Liver (tissue), 9 donors: ENCODE measurements around the gene GPR146. TPM values are rescaled to one million over a fixed set of nuclear protein-coding genes. Genes with fewer than 3 reads are reported as not detected.
A peak's percentile ranks its signal among the peaks of the same experiment; 100 is the strongest.

Source experiments
- DNase-seq: peaks from one replicate; pipeline ENCODE4 v3.0.0-alpha.2; 2017; ENCODE audit warnings: low spot score
- H3K27ac ChIP-seq, 2 donors: one replicate each; pipeline ENCODE4 v1.7.0; 2013; ENCODE audit warnings: inconsistent platforms in 2 of 2, low read length in 2 of 2, control low read depth in 1 of 2, low read depth in 1 of 2, mild to moderate bottlenecking in 1 of 2
- H3K27me3 ChIP-seq, 4 donors: one replicate each; pipeline versions ENCODE4 v1.6.1 to v1.7.0; 2013; ENCODE audit warnings: low read length in 3 of 4, inconsistent platforms in 1 of 4, mild to moderate bottlenecking in 1 of 4, moderate library complexity in 1 of 4; ENCODE audit not compliant: control insufficient read depth in 4 of 4, insufficient read depth in 4 of 4
- H3K36me3 ChIP-seq, 4 donors: one replicate each; pipeline versions ENCODE4 v1.6.1 to v1.7.0; 2013; ENCODE audit warnings: low read length in 3 of 4, mild to moderate bottlenecking in 3 of 4, low read depth in 1 of 4, moderate library complexity in 1 of 4; ENCODE audit not compliant: control insufficient read depth in 4 of 4, insufficient read depth in 3 of 4
- H3K4me1 ChIP-seq, 4 donors: one replicate each; pipeline versions ENCODE4 v1.6.1 to v1.7.0; 2013; ENCODE audit warnings: low read length in 3 of 4, mild to moderate bottlenecking in 3 of 4, moderate library complexity in 1 of 4; ENCODE audit not compliant: control insufficient read depth in 4 of 4, insufficient read depth in 4 of 4
- H3K4me3 ChIP-seq, 3 donors: one replicate each; pipeline versions ENCODE4 v1.6.1 to v1.7.0; 2013; ENCODE audit warnings: low read length in 3 of 3, control low read depth in 1 of 3, low read depth in 1 of 3, mild to moderate bottlenecking in 1 of 3
- H3K9ac ChIP-seq, 2 donors: one replicate each; pipeline ENCODE4 v1.7.0; 2013; ENCODE audit warnings: low read length in 2 of 2, mild to moderate bottlenecking in 2 of 2, moderate library complexity in 2 of 2, control low read depth in 1 of 2, low read depth in 1 of 2
- H3K9me3 ChIP-seq, 4 donors: one replicate each; pipeline versions ENCODE4 v1.6.1 to v1.7.0; 2013; ENCODE audit warnings: low read length in 3 of 4; ENCODE audit not compliant: control insufficient read depth in 4 of 4
- CTCF ChIP-seq: fragments of 150-350 bp; IDR thresholded peaks from 2 replicates; pipeline ENCODE4 v1.5.1; 2017; ENCODE audit warnings: improper control_type of control experiment, low read depth, low read length; ENCODE audit not compliant: missing input control
- EGR1 ChIP-seq, 2 donors: IDR thresholded peaks; 2 replicates each; pipeline ENCODE4 v1.6.1; 2016 to 2018; ENCODE audit warnings: antibody characterized with exemption in 2 of 2, low read depth in 2 of 2
- FOXA1 ChIP-seq: IDR thresholded peaks from 2 replicates; pipeline ENCODE4 v1.6.1; 2016; ENCODE audit warnings: antibody characterized with exemption
- HNF4A ChIP-seq, 2 donors: conservative IDR thresholded peaks; 2 replicates each; pipeline ENCODE4 v1.6.1; 2016; ENCODE audit warnings: antibody characterized with exemption in 2 of 2, mild to moderate bottlenecking in 2 of 2
- MAX ChIP-seq: IDR thresholded peaks from 2 replicates; pipeline ENCODE4 v1.6.1; 2016; ENCODE audit warnings: antibody characterized with exemption
- RAD21 ChIP-seq, 2 donors: IDR thresholded peaks; 2 replicates each; pipeline ENCODE4 v1.6.1; 2016; ENCODE audit warnings: antibody characterized with exemption in 2 of 2, mild to moderate bottlenecking in 2 of 2
- REST ChIP-seq: IDR thresholded peaks from 2 replicates; pipeline ENCODE4 v1.6.1; 2016; ENCODE audit warnings: antibody characterized with exemption, mild to moderate bottlenecking
- RXRA ChIP-seq, 2 donors: IDR thresholded peaks; 2 replicates each; pipeline ENCODE4 v1.6.1; 2017 to 2018; ENCODE audit warnings: antibody characterized with exemption in 2 of 2, mild to moderate bottlenecking in 1 of 2
- YY1 ChIP-seq: IDR thresholded peaks from 2 replicates; pipeline ENCODE4 v1.6.1; 2016; ENCODE audit warnings: antibody characterized with exemption, mild to moderate bottlenecking
- WGBS: extraction: QIAGEN DNeasy Blood & Tissue Kit; methylation state at CpG from one replicate; pipeline ENCODE4 v1.1.7; 2013; 5-methylcytosine and 5-hydroxymethylcytosine counted together
- polyA plus RNA-seq, 2 donors: library from polyadenylated mRNA; stranded (reverse) in 1 of 2; unstranded in 1 of 2; fragments of 200-250 nt in 1 of 2; fragments of >200 nt in 1 of 2; fragmentation: Nextera tagmentation in 1 of 2; extraction: Ambion mirVana in 1 of 2; gene quantifications; one replicate each; pipeline versions ENCODE4 v1.2.1 to v1.2.3, GENCODE V29; 2013 to 2015
- total RNA-seq, 2 donors: library from RNA; depleted of rRNA; stranded (reverse); fragments of >200 nt; gene quantifications; one replicate each; pipeline ENCODE4 v1.2.3, GENCODE V29; 2014
- TF ChIP-seq, protein P1 (sequence below): IDR thresholded peaks from 2 replicates; pipeline ENCODE4 v1.6.1; 2016; ENCODE audit warnings: antibody characterized with exemption
- TF ChIP-seq, protein P2 (sequence below): IDR thresholded peaks from 2 replicates; pipeline ENCODE4 v1.6.1; 2016; ENCODE audit warnings: antibody characterized with exemption
- donor health status: healthy.
- donor health status: healthy.
- donor health status: healthy.
- donor health status: healthy.
- donor health status: healthy.

Gene GPR146
- total and polyA plus RNA-seq, 4 donors, result 15.5 to 33.5 (median 26.7) TPM

DNA sequence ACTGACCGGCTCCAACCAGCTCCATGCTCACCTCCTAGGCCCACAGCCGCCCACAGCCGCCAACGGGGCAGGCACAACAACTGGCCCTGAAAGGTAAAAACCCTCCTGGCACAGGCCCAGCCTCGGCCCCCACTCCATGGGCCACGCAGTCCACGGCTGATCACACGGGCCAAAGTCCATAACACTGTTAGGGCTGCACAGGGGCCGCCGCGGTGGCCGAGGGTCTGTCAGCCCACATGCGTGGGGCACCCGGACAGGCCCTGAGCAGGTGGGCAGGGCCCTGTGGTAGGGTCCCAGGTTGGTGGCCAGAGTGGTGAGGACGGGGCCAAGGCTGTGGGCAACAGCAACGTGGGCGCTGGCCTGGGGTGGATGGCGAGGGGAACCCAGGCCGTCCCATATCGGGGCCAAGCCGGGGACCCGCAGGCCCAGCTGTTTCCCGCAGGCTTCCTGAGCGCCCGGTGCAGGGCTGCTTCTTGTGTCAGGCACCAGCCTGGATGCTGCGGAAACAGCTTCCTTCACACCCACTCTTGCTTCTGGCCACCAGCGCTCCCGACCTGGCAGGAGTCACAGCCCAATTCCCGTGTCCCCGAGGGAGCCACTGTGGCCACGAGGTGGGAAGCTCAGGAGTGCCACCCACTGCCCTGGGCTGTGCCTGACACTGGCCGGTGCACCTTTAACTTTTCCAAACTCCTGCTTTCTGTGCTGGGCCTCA is 32.2 kb upstream of the GPR146 start:
- Histone ChIP-seq H3K4me1 (peaks cover 6 to 13% (median 12%) of the 10 kb centered on the region in 4 donors), H3K36me3 (peaks cover 0 to 3% (median under 1%) of the 10 kb centered on the region in 4 donors), H3K4me3 (no peak overlapping the region), H3K9me3 (no peaks in the 10 kb centered on the region), H3K27me3 (no peaks in the 10 kb centered on the region), H3K27ac (peak overlapping the region; percentile 11 to 50), H3K9ac (no peak overlapping the region)
- 63% methylated on average over 32 of the region's 32 CpGs for WGBS
- TF ChIP-seq RXRA (IDR thresholded peaks at IDR 0.05), result no peak
- TF ChIP-seq HNF4A (conservative IDR thresholded peaks at IDR 0.05), result peak; percentile 36 to 59
- no peak for DNase-seq

GRCh38 chr7:1012716-1013095 is 31.6 kb upstream of the GPR146 start:
- H3K4me1 ChIP-seq, result peaks cover 6 to 13% (median 12%) of the 10 kb centered on the region in 4 donors
- H3K27ac ChIP-seq, result no peak overlapping the region
- TF ChIP-seq FOXA1, result no peak
- no peak for TF ChIP-seq MAX
- no peak for TF ChIP-seq RXRA (IDR thresholded peaks at IDR 0.05)
- no peak for TF ChIP-seq EGR1 (IDR thresholded peaks at IDR 0.05; ENCODE audit: low read depth in 2 of 2)
- no peak for TF ChIP-seq YY1
- TF ChIP-seq CTCF, result no peak
- TF ChIP-seq REST, result no peak
- DNase-seq, result no peak
- H3K4me3 ChIP-seq, result no peak overlapping the region
- H3K27me3 ChIP-seq, result no peaks in the 10 kb centered on the region
- peaks cover 0 to 3% (median 0%) of the 10 kb centered on the region in 4 donors for H3K36me3 ChIP-seq
- WGBS, result 94% methylated on average over 30 of the region's 30 CpGs
- H3K9me3 ChIP-seq, result no peaks in the 10 kb centered on the region
- H3K9ac ChIP-seq, result no peak overlapping the region

GRCh38 chr7:1013581-1013980 is 30.8 kb upstream of the GPR146 start:
- Histone ChIP-seq H3K4me1 (peaks cover 6 to 13% (median 12%) of the 10 kb centered on the region in 4 donors), H3K9me3 (no peaks in the 10 kb centered on the region), H3K36me3 (peaks cover 0 to 3% (median 0%) of the 10 kb centered on the region in 4 donors), H3K27me3 (no peaks in the 10 kb centered on the region), H3K4me3 (no peak overlapping the region), H3K27ac (no peak overlapping the region), H3K9ac (no peak overlapping the region)
- WGBS, result 94% methylated on average over 11 of the region's 11 CpGs
- no peak for DNase-seq
- TF ChIP-seq EGR1 (IDR thresholded peaks at IDR 0.05; ENCODE audit: low read depth in 2 of 2) (no peak), REST (no peak), RAD21 (IDR thresholded peaks at IDR 0.05) (no peak), CTCF (no peak)
- TF ChIP-seq, protein P1, sequence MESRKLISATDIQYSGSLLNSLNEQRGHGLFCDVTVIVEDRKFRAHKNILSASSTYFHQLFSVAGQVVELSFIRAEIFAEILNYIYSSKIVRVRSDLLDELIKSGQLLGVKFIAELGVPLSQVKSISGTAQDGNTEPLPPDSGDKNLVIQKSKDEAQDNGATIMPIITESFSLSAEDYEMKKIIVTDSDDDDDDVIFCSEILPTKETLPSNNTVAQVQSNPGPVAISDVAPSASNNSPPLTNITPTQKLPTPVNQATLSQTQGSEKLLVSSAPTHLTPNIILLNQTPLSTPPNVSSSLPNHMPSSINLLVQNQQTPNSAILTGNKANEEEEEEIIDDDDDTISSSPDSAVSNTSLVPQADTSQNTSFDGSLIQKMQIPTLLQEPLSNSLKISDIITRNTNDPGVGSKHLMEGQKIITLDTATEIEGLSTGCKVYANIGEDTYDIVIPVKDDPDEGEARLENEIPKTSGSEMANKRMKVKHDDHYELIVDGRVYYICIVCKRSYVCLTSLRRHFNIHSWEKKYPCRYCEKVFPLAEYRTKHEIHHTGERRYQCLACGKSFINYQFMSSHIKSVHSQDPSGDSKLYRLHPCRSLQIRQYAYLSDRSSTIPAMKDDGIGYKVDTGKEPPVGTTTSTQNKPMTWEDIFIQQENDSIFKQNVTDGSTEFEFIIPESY, result no peak
- TF ChIP-seq, protein P2, sequence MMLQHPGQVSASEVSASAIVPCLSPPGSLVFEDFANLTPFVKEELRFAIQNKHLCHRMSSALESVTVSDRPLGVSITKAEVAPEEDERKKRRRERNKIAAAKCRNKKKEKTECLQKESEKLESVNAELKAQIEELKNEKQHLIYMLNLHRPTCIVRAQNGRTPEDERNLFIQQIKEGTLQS, result no peak
